HG03060 (cell line): ENCODE results near the gene DOC2B.

Experiments
- ATAC-seq: cut with Tn5 transposase; IDR thresholded peaks from one replicate; pipeline ENCODE4 v1.9.1; 2021; ENCODE audit warnings: low read depth, moderate number of reproducible peaks; ENCODE audit not compliant: unreplicated experiment

The DOC2B gene

GRCh38 chr17:164303-165235, 16.9 kb downstream of the DOC2B start:
- ATAC-seq = no peak

- no peak for ATAC-seq
Measured at GRCh38 chr17:163514-164098, 17.8 kb downstream of the DOC2B start.

- no peak for ATAC-seq
Measured at GRCh38 chr17:162689-163088, 18.8 kb downstream of the DOC2B start.

- no peak for ATAC-seq
Measured at GRCh38 chr17:161481-161880, 20.0 kb downstream of the DOC2B start.

- ATAC-seq = no peak
Measured at GRCh38 chr17:160336-160735, 21.1 kb downstream of the DOC2B start.

GRCh38 chr17:159609-160008, 21.8 kb downstream of the DOC2B start:
- ATAC-seq = no peak

- no peak for ATAC-seq
Measured at GRCh38 chr17:158379-158778, 23.1 kb downstream of the DOC2B start.

- ATAC-seq = no peak
Measured at GRCh38 chr17:157901-158300, 23.5 kb downstream of the DOC2B start.

GRCh38 chr17:156946-157345, 24.5 kb downstream of the DOC2B start:
- ATAC-seq = no peak

- no peak for ATAC-seq
Measured at GRCh38 chr17:156094-156621, 25.3 kb downstream of the DOC2B start.

- no peak for ATAC-seq
Measured at GRCh38 chr17:155576-155975, 25.9 kb downstream of the DOC2B start.

- no peak for ATAC-seq
Measured at GRCh38 chr17:153851-154250, 27.6 kb downstream of the DOC2B start.

- ATAC-seq = no peak
Measured at GRCh38 chr17:152860-153420, 28.5 kb downstream of the DOC2B start.

GRCh38 chr17:151886-152859, 29.3 kb downstream of the DOC2B start:
- ATAC-seq = no peak

GRCh38 chr17:151004-151403, 30.4 kb downstream of the DOC2B start:
- no peak for ATAC-seq

- no peak for ATAC-seq
Measured at GRCh38 chr17:149897-150584, 31.4 kb downstream of the DOC2B start.

GRCh38 chr17:149231-149630, 32.2 kb downstream of the DOC2B start:
- ATAC-seq = no peak

GRCh38 chr17:148757-149156, 32.7 kb downstream of the DOC2B start:
- no peak for ATAC-seq

GRCh38 chr17:147796-148740, 33.4 kb downstream of the DOC2B start:
- no peak for ATAC-seq
